ENCODE measurements around the gene SHB.

Gene SHB

GRCh38 chr9:38084556-38084880 lies 15.5 kb upstream of the SHB start:
- no peak for TF ChIP-seq EZH2phosphoT487 (conservative IDR thresholded peaks at IDR 0.05; ENCODE audit: low read length)
- no peak for TF ChIP-seq CTCF (IDR thresholded peaks at IDR 0.05; ENCODE audit: insufficient read depth, low read length, poor library complexity, severe bottlenecking)

GRCh38 chr9:38083858-38084555 lies 15.0 kb upstream of the SHB start:
- no peaks in the 10 kb centered on the region for H3K79me2 ChIP-seq (ENCODE audit: insufficient read depth, low read length)
- no peaks in the 10 kb centered on the region for H3K9me3 ChIP-seq (ENCODE audit: insufficient read depth, low read length)
- no peaks in the 10 kb centered on the region for H4K20me1 ChIP-seq (ENCODE audit: low read depth, low read length)
- H3K4me3 ChIP-seq (ENCODE audit: insufficient read depth, low read length, poor library complexity, severe bottlenecking) = no peak overlapping the region
- H3K9ac ChIP-seq (ENCODE audit: low read length) = no peak overlapping the region
- H3K27me3 ChIP-seq (ENCODE audit: low read length) = no peaks in the 10 kb centered on the region
- H3K9me2 ChIP-seq (replicated peaks; ENCODE audit: insufficient read depth, low read length) = no peaks in the 10 kb centered on the region
- H3K36me3 ChIP-seq (ENCODE audit: low read length) = no peaks in the 10 kb centered on the region
- no peaks in the 10 kb centered on the region for H3F3A ChIP-seq (ENCODE audit: insufficient read depth)
- no peak overlapping the region for H2AFZ ChIP-seq (ENCODE audit: low read depth, low read length, severe bottlenecking)
- TF ChIP-seq EZH2phosphoT487 (conservative IDR thresholded peaks at IDR 0.05; ENCODE audit: low read length) = no peak
- TF ChIP-seq CTCF (IDR thresholded peaks at IDR 0.05; ENCODE audit: insufficient read depth, low read length, poor library complexity, severe bottlenecking) = no peak
- no peak overlapping the region for H3K27ac ChIP-seq (ENCODE audit: low read depth, low read length)
- no peak overlapping the region for H3K4me2 ChIP-seq (ENCODE audit: low read depth, low read length, poor library complexity, severe bottlenecking)

More at GRCh38 chr9:38084556-38084880, 15.5 kb upstream of the SHB start:
- H3F3A ChIP-seq (ENCODE audit: insufficient read depth) = no peaks in the 10 kb centered on the region
- no peaks in the 10 kb centered on the region for H3K79me2 ChIP-seq (ENCODE audit: insufficient read depth, low read length)
- H3K9ac ChIP-seq (ENCODE audit: low read length) = no peak overlapping the region
- no peaks in the 10 kb centered on the region for H3K36me3 ChIP-seq (ENCODE audit: low read length)
- no peaks in the 10 kb centered on the region for H3K9me3 ChIP-seq (ENCODE audit: insufficient read depth, low read length)
- H4K20me1 ChIP-seq (ENCODE audit: low read depth, low read length) = no peaks in the 10 kb centered on the region
- no peak overlapping the region for H2AFZ ChIP-seq (ENCODE audit: low read depth, low read length, severe bottlenecking)
- H3K27ac ChIP-seq (ENCODE audit: low read depth, low read length) = no peak overlapping the region
- H3K4me2 ChIP-seq (ENCODE audit: low read depth, low read length, poor library complexity, severe bottlenecking) = no peak overlapping the region
- no peak overlapping the region for H3K4me3 ChIP-seq (ENCODE audit: insufficient read depth, low read length, poor library complexity, severe bottlenecking)
- no peaks in the 10 kb centered on the region for H3K9me2 ChIP-seq (replicated peaks; ENCODE audit: insufficient read depth, low read length)
- no peaks in the 10 kb centered on the region for H3K27me3 ChIP-seq (ENCODE audit: low read length)

- H3K79me2 ChIP-seq (ENCODE audit: insufficient read depth, low read length) = no peaks in the 10 kb centered on the region
- H3K9me2 ChIP-seq (replicated peaks; ENCODE audit: insufficient read depth, low read length) = no peaks in the 10 kb centered on the region
- H3K4me2 ChIP-seq (ENCODE audit: low read depth, low read length, poor library complexity, severe bottlenecking) = no peak overlapping the region
- no peaks in the 10 kb centered on the region for H3F3A ChIP-seq (ENCODE audit: insufficient read depth)
- no peak overlapping the region for H3K9ac ChIP-seq (ENCODE audit: low read length)
- H2AFZ ChIP-seq (ENCODE audit: low read depth, low read length, severe bottlenecking) = no peak overlapping the region
- TF ChIP-seq CTCF (IDR thresholded peaks at IDR 0.05; ENCODE audit: insufficient read depth, low read length, poor library complexity, severe bottlenecking) (no peak), EZH2phosphoT487 (conservative IDR thresholded peaks at IDR 0.05; ENCODE audit: low read length) (no peak)
- no peaks in the 10 kb centered on the region for H4K20me1 ChIP-seq (ENCODE audit: low read depth, low read length)
- no peaks in the 10 kb centered on the region for H3K36me3 ChIP-seq (ENCODE audit: low read length)
- no peaks in the 10 kb centered on the region for H3K9me3 ChIP-seq (ENCODE audit: insufficient read depth, low read length)
- no peak overlapping the region for H3K27ac ChIP-seq (ENCODE audit: low read depth, low read length)
- H3K27me3 ChIP-seq (ENCODE audit: low read length) = no peaks in the 10 kb centered on the region
- no peak overlapping the region for H3K4me3 ChIP-seq (ENCODE audit: insufficient read depth, low read length, poor library complexity, severe bottlenecking)
Measured at GRCh38 chr9:38082446-38083287, 13.6 kb upstream of the SHB start.
